Measurements from ENCODE around the gene BRAT1. TPM values are rescaled to one million over a fixed set of nuclear protein-coding genes. Genes with fewer than 3 reads are reported as not detected.

The BRAT1 gene
- total RNA-seq, 1 donor from 2014 or later = 30.5 TPM

GRCh38 chr7:2601907-2602306 is 46.6 kb upstream of the BRAT1 start:
- DNase-seq = no peak
- Mint-ChIP-seq H3K4me3 (ENCODE audit: unreplicated experiment) (no peak overlapping the region), H3K4me1 (ENCODE audit: low read depth, unreplicated experiment) (peaks cover 5% of the 10 kb centered on the region), H3K36me3 (ENCODE audit: unreplicated experiment) (no peaks in the 10 kb centered on the region), H3K27ac (ENCODE audit: unreplicated experiment) (no peak overlapping the region), H3K27me3 (ENCODE audit: unreplicated experiment) (peaks cover 4% of the 10 kb centered on the region), H3K9me3 (ENCODE audit: unreplicated experiment) (peaks cover 5% of the 10 kb centered on the region)
- no peak for TF ChIP-seq CTCF (IDR thresholded peaks at IDR 0.05; ENCODE audit: partially characterized antibody, unreplicated experiment)

GRCh38 chr7:2601065-2601464 is 45.7 kb upstream of the BRAT1 start:
- Mint-ChIP-seq H3K36me3 (ENCODE audit: unreplicated experiment) (no peaks in the 10 kb centered on the region), H3K4me3 (ENCODE audit: unreplicated experiment) (no peak overlapping the region), H3K9me3 (ENCODE audit: unreplicated experiment) (peaks cover 5% of the 10 kb centered on the region), H3K4me1 (ENCODE audit: low read depth, unreplicated experiment) (peaks cover 4% of the 10 kb centered on the region), H3K27ac (ENCODE audit: unreplicated experiment) (no peak overlapping the region), H3K27me3 (ENCODE audit: unreplicated experiment) (peaks cover 4% of the 10 kb centered on the region)
- DNase-seq = no peak
- no peak for TF ChIP-seq CTCF (IDR thresholded peaks at IDR 0.05; ENCODE audit: partially characterized antibody, unreplicated experiment)

GRCh38 chr7:2598154-2598823 is 43.0 kb upstream of the BRAT1 start:
- H3K27ac Mint-ChIP-seq (ENCODE audit: unreplicated experiment) = no peak overlapping the region
- peaks cover 4% of the 10 kb centered on the region for H3K4me1 Mint-ChIP-seq (ENCODE audit: low read depth, unreplicated experiment)
- peaks cover 4% of the 10 kb centered on the region for H3K36me3 Mint-ChIP-seq (ENCODE audit: unreplicated experiment)
- TF ChIP-seq CTCF (IDR thresholded peaks at IDR 0.05; ENCODE audit: partially characterized antibody, unreplicated experiment) = no peak
- H3K9me3 Mint-ChIP-seq (ENCODE audit: unreplicated experiment) = peaks cover 2% of the 10 kb centered on the region
- no peak for DNase-seq
- peaks cover 4% of the 10 kb centered on the region for H3K27me3 Mint-ChIP-seq (ENCODE audit: unreplicated experiment)
- no peak overlapping the region for H3K4me3 Mint-ChIP-seq (ENCODE audit: unreplicated experiment)

GRCh38 chr7:2597273-2597640 is 41.9 kb upstream of the BRAT1 start:
- Mint-ChIP-seq H3K4me3 (ENCODE audit: unreplicated experiment) (no peak overlapping the region), H3K4me1 (ENCODE audit: low read depth, unreplicated experiment) (peaks cover 4% of the 10 kb centered on the region), H3K36me3 (ENCODE audit: unreplicated experiment) (peaks cover 4% of the 10 kb centered on the region), H3K27ac (ENCODE audit: unreplicated experiment) (no peak overlapping the region), H3K27me3 (ENCODE audit: unreplicated experiment) (peaks cover 4% of the 10 kb centered on the region), H3K9me3 (ENCODE audit: unreplicated experiment) (peaks cover 2% of the 10 kb centered on the region)
- TF ChIP-seq CTCF (IDR thresholded peaks at IDR 0.05; ENCODE audit: partially characterized antibody, unreplicated experiment) = no peak
- no peak for DNase-seq

- Mint-ChIP-seq H3K9me3 (ENCODE audit: unreplicated experiment) (peaks cover 4% of the 10 kb centered on the region), H3K27me3 (ENCODE audit: unreplicated experiment) (peaks cover 4% of the 10 kb centered on the region), H3K4me1 (ENCODE audit: low read depth, unreplicated experiment) (peaks cover 4% of the 10 kb centered on the region), H3K36me3 (ENCODE audit: unreplicated experiment) (peaks cover 4% of the 10 kb centered on the region), H3K4me3 (ENCODE audit: unreplicated experiment) (no peak overlapping the region), H3K27ac (ENCODE audit: unreplicated experiment) (no peak overlapping the region)
- DNase-seq = no peak
- TF ChIP-seq CTCF (IDR thresholded peaks at IDR 0.05; ENCODE audit: partially characterized antibody, unreplicated experiment) = no peak
Observed at GRCh38 chr7:2596464-2597272, 41.3 kb upstream of the BRAT1 start.
